ENCODE results near the gene THUMPD3.

DNA sequence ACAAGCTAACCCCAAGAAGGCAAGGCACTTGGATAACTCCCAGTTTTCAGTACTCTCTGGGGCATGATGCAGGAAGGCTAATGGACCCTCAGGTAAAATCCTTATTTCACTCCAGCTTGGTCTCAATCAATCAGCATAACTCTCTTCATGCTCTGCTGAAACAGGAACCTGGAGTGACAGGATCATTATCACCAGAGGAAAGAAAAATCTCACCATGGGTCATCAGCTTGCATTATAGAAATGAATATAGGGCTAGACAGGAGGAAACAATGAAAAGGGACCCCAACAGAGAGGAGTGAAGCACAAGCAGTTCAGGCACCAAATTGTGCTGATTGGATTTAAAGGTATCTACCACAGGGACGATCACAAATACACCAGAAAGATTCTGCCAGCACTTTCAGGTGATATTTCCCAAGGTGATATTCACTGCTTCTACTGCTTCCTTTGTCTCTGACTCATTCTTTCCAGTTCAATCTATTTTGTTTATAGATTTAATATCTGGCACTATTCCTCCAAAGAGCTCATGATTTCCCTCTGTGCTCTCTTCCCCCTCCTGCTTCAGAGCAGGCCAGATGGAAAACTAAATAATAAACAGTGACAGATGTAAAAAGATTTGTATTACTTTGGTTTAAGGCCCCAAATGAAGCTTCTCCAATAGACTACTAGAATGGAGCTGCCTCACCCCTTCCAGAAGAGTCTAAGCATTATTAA lies 22.9 kb upstream of the THUMPD3 start:
- TF ChIP-seq POLR2A (IDR thresholded peaks at IDR 0.05) (no peak), POLR2AphosphoS5 (IDR thresholded peaks at IDR 0.05) (peak; percentile 65)
- TF ChIP-seq, protein P1, sequence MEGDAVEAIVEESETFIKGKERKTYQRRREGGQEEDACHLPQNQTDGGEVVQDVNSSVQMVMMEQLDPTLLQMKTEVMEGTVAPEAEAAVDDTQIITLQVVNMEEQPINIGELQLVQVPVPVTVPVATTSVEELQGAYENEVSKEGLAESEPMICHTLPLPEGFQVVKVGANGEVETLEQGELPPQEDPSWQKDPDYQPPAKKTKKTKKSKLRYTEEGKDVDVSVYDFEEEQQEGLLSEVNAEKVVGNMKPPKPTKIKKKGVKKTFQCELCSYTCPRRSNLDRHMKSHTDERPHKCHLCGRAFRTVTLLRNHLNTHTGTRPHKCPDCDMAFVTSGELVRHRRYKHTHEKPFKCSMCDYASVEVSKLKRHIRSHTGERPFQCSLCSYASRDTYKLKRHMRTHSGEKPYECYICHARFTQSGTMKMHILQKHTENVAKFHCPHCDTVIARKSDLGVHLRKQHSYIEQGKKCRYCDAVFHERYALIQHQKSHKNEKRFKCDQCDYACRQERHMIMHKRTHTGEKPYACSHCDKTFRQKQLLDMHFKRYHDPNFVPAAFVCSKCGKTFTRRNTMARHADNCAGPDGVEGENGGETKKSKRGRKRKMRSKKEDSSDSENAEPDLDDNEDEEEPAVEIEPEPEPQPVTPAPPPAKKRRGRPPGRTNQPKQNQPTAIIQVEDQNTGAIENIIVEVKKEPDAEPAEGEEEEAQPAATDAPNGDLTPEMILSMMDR (IDR thresholded peaks at IDR 0.05) = no peak

Data from prostate gland (tissue), 2 donors.